Measurements from ENCODE around the gene POP4.

The POP4 gene

GRCh38 chr19:29662278-29662603, 56.2 kb downstream of the POP4 start:
- DNase-seq (ENCODE audit: low read depth in 2 of 2), result no peak

- peak; percentile 74 to 76 for DNase-seq (ENCODE audit: low read depth in 2 of 2)
Measured at GRCh38 chr19:29662604-29663404, 56.7 kb downstream of the POP4 start.

GRCh38 chr19:29663861-29664752, 58.0 kb downstream of the POP4 start:
- no peak for DNase-seq (ENCODE audit: low read depth in 2 of 2)

- DNase-seq (ENCODE audit: low read depth in 2 of 2), result no peak
Measured at GRCh38 chr19:29664753-29665214, 58.7 kb downstream of the POP4 start.

GRCh38 chr19:29665215-29665825, 59.2 kb downstream of the POP4 start, which contains the start of gene PLEKHF1:
Gene PLEKHF1, plus strand, starts transcription at chr19:29665461. Its CDS starts 8,379 bp downstream, at chr19:29673840.
- peak in 1 of 2 experiments; percentile 42 for DNase-seq (ENCODE audit: low read depth in 2 of 2)

- DNase-seq (ENCODE audit: low read depth in 2 of 2), result no peak
Measured at GRCh38 chr19:29665826-29666577, 59.9 kb downstream of the POP4 start.

Data from fibroblast of skin of left quadriceps (primary cell).